Peyer's patch (tissue), 4 donors: Measurements from ENCODE around the gene COL17A1. TPM values are rescaled to one million over a fixed set of nuclear protein-coding genes. Genes with fewer than 3 reads are reported as not detected.

Source experiments
- DNase-seq, 3 donors: peaks; one replicate each; pipeline ENCODE4 v3.0.0-alpha.2; 2017 to 2019
- H3K27ac ChIP-seq, 4 donors: fragments of 200-600 bp; sonication (generic); one replicate each; pipeline ENCODE4 v1.5.1; 2016 to 2019
- H3K27me3 ChIP-seq, 2 donors: fragments of 200-600 bp; sonication (generic); one replicate each; pipeline ENCODE4 v1.5.1; 2019
- H3K36me3 ChIP-seq, 3 donors: fragments of 200-600 bp; sonication (generic); one replicate each; pipeline ENCODE4 v1.5.1; 2016 to 2019
- H3K4me1 ChIP-seq, 4 donors: fragments of 200-600 bp; sonication (generic); one replicate each; pipeline ENCODE4 v1.5.1; 2016 to 2019
- H3K4me3 ChIP-seq, 4 donors: fragments of 200-600 bp; sonication (generic); 1 replicate in 3 of 4; 2 replicates in 1 of 4; pipeline ENCODE4 v1.5.1; 2016 to 2019; ENCODE audit warnings: mild to moderate bottlenecking in 1 of 4
- H3K9me3 ChIP-seq, 4 donors: fragments of 200-600 bp; sonication (generic); one replicate each; pipeline ENCODE4 v1.5.1; 2016 to 2019; ENCODE audit warnings: mild to moderate bottlenecking in 1 of 4
- CTCF ChIP-seq, 6 experiments: fragments of 450-650 bp in 4 of 6; fragments of 200-600 bp in 2 of 6; sonication (generic) in 1 of 6; IDR thresholded peaks; one replicate each; pipeline ENCODE4 v1.5.1; 2017 to 2019; ENCODE audit warnings: antibody characterized with exemption in 6 of 6, mild to moderate bottlenecking in 3 of 6, moderate library complexity in 1 of 6
- POLR2A ChIP-seq, 2 donors: fragments of 450-650 bp; IDR thresholded peaks; one replicate each; pipeline ENCODE4 v1.5.1; 2017; ENCODE audit warnings: antibody characterized with exemption in 2 of 2, mild to moderate bottlenecking in 2 of 2, moderate library complexity in 2 of 2
- total RNA-seq, 4 donors: library from RNA; depleted of rRNA; stranded (reverse); fragments of >200 nt; gene quantifications; one replicate each; pipeline ENCODE4 v1.1.0, GENCODE V29; 2016

Gene COL17A1
- total RNA-seq, 4 donors from 2014 or later = 4.1 to 240 (median 97.1) TPM

GRCh38 chr10:104054430-104054829 is 31.2 kb downstream of the COL17A1 start:
- peak in 1 of 3 donors; percentile 32 for DNase-seq
- Histone ChIP-seq H3K27ac (peak overlapping the region in 1 of 4 donors; percentile 93), H3K36me3 (no peaks in the 10 kb centered on the region), H3K4me3 (no peak overlapping the region), H3K4me1 (peaks cover 0 to 36% (median 6%) of the 10 kb centered on the region in 4 donors), H3K9me3 (no peaks in the 10 kb centered on the region), H3K27me3 (no peaks in the 10 kb centered on the region)
- TF ChIP-seq CTCF (IDR thresholded peaks at IDR 0.05) (no peak), POLR2A (IDR thresholded peaks at IDR 0.05) (no peak)

- Histone ChIP-seq H3K4me3 (peak overlapping the region in 2 of 4 donors; percentile 7 to 13), H3K27ac (peak overlapping the region in 3 of 4 donors; percentile 77 to 93 (median 91)), H3K27me3 (no peaks in the 10 kb centered on the region), H3K4me1 (peaks cover 0 to 42% (median 6%) of the 10 kb centered on the region in 4 donors), H3K36me3 (no peaks in the 10 kb centered on the region), H3K9me3 (no peaks in the 10 kb centered on the region)
- no peak for TF ChIP-seq POLR2A (IDR thresholded peaks at IDR 0.05)
- TF ChIP-seq CTCF (IDR thresholded peaks at IDR 0.05) = no peak
- no peak for DNase-seq
Observed at GRCh38 chr10:104053201-104053600, 32.5 kb downstream of the COL17A1 start.

DNA sequence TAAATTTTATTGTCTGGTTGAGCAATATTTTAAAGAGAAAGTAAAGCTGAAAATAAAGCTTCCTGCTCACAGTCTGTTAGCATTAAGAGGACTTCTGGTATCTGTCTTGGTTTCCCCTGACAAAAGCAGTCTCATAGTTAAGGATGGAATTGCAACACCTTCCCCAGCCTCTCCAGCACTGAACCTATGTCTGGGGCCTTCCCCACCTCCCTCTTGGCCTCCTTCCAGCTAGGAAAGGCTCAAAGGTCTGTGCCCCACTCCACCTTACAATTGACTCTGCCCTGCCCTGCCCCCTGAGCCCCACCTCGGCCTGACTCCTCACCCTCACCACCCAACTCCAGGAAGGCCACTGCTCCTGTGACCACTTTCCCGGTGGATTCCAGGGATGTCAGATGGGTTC is 33.2 kb downstream of the COL17A1 start:
- Histone ChIP-seq H3K4me3 (peak overlapping the region in 2 of 4 donors; percentile 7 to 13), H3K4me1 (peaks cover 0 to 42% (median 6%) of the 10 kb centered on the region in 4 donors), H3K27ac (peak overlapping the region in 3 of 4 donors; percentile 77 to 93 (median 91))

DNA sequence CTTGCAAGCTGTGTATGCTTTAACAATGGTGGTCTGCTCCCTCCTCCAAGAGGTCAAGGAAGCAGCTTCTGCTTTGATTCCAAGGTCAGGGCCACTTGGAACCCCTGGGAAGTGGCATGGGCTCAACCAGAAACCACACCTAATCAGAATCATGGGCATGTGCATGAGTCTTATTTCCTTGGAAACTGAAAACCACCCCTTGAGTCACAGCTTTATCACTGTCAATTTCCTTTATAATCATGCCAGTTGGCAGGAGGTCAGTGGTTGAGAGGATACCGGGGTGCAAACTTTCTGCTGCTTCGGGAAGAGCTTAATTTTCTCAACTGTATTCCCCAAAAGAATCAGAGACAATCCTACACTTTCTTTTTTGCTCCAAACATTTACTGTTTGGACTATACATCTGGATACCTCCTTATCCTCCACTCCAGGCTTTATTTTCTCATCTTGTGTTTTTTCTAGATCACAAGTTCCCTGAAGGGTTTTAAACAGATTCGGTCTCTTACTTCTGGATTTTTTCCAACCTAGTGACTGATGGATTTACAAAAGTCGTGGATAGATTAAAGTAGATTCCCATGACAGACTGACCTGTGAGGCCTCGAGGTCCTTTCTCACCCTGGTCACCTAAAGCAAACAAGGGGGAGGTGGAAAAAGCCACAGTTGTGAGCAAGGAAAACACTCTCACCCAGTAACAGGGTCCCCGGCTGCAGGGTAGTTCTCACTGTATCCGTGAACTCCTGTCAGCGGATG is 36.0 kb downstream of the COL17A1 start:
- Histone ChIP-seq H3K4me3 (no peak overlapping the region), H3K27me3 (no peaks in the 10 kb centered on the region), H3K36me3 (no peaks in the 10 kb centered on the region), H3K27ac (peak overlapping the region in 2 of 4 donors; percentile 57 to 93), H3K4me1 (peaks cover 0 to 42% (median 6%) of the 10 kb centered on the region in 4 donors), H3K9me3 (no peaks in the 10 kb centered on the region)
- DNase-seq = peak in 1 of 3 donors; percentile 59
- TF ChIP-seq CTCF (IDR thresholded peaks at IDR 0.05) (no peak), POLR2A (IDR thresholded peaks at IDR 0.05) (no peak)

More for the DNA sequence above, 33.2 kb downstream of the COL17A1 start:
- TF ChIP-seq CTCF (IDR thresholded peaks at IDR 0.05) = no peak
- TF ChIP-seq POLR2A (IDR thresholded peaks at IDR 0.05) = no peak
- peak in 2 of 3 donors; percentile 90 for DNase-seq
- Histone ChIP-seq H3K36me3 (no peaks in the 10 kb centered on the region), H3K27me3 (no peaks in the 10 kb centered on the region), H3K9me3 (no peaks in the 10 kb centered on the region)

- Histone ChIP-seq H3K4me3 (no peak overlapping the region), H3K27me3 (no peaks in the 10 kb centered on the region), H3K9me3 (no peaks in the 10 kb centered on the region), H3K4me1 (peaks cover 0 to 26% (median 2%) of the 10 kb centered on the region in 4 donors), H3K36me3 (no peaks in the 10 kb centered on the region), H3K27ac (no peak overlapping the region)
- no peak for DNase-seq
- TF ChIP-seq CTCF (IDR thresholded peaks at IDR 0.05) (no peak), POLR2A (IDR thresholded peaks at IDR 0.05) (no peak)
Observed at GRCh38 chr10:104046651-104047050, 39.0 kb downstream of the COL17A1 start.
